Parathyroid adenoma (tissue), 2 donors: Measurements from ENCODE around the gene DDX17.
A peak's percentile ranks its signal among the peaks of the same experiment; 100 is the strongest.

ENCODE experiments used
- H2AFZ ChIP-seq: fragments of 300-600 bp; sonication (generic); one replicate; pipeline ENCODE4 v1.7.0; 2017; ENCODE audit warnings: antibody characterized with exemption, mild to moderate bottlenecking
- H3K27ac ChIP-seq: fragments of 300-600 bp; sonication (generic); one replicate; pipeline ENCODE4 v1.7.0; 2017
- H3K27me3 ChIP-seq: fragments of 300-600 bp; sonication (generic); one replicate; pipeline ENCODE4 v1.7.0; 2017; ENCODE audit warnings: low read length; ENCODE audit not compliant: control insufficient read depth, insufficient read depth
- H3K36me3 ChIP-seq: fragments of 300-600 bp; sonication (generic); one replicate; pipeline ENCODE4 v1.7.0; 2017; ENCODE audit warnings: low read length; ENCODE audit not compliant: control insufficient read depth, insufficient read depth
- H3K4me1 ChIP-seq: fragments of 300-600 bp; sonication (generic); one replicate; pipeline ENCODE4 v1.7.0; 2017; ENCODE audit warnings: control low read depth
- H3K4me2 ChIP-seq: fragments of 300-600 bp; sonication (generic); one replicate; pipeline ENCODE4 v1.7.0; 2017; ENCODE audit warnings: low read length
- H3K4me3 ChIP-seq: fragments of 300-600 bp; sonication (generic); one replicate; pipeline ENCODE4 v1.7.0; 2017; ENCODE audit warnings: low read depth, low read length
- H3K79me2 ChIP-seq: fragments of 300-600 bp; sonication (generic); one replicate; pipeline ENCODE4 v1.7.0; 2017; ENCODE audit warnings: control low read depth
- H3K9ac ChIP-seq: fragments of 300-600 bp; sonication (generic); one replicate; pipeline ENCODE4 v1.7.0; 2017; ENCODE audit warnings: mild to moderate bottlenecking
- H3K9me3 ChIP-seq: fragments of 300-600 bp; sonication (generic); one replicate; pipeline ENCODE4 v1.7.0; 2017; ENCODE audit warnings: low read length; ENCODE audit not compliant: control insufficient read depth
- TF ChIP-seq, protein P1 (sequence below): fragments of 300-600 bp; sonication (generic); IDR thresholded peaks from one replicate; pipeline ENCODE4 v1.7.0; 2017; ENCODE audit warnings: antibody characterized with exemption, mild to moderate bottlenecking
- donor health status: primary hyperparathyroidism.

DDX17 gene

DNA sequence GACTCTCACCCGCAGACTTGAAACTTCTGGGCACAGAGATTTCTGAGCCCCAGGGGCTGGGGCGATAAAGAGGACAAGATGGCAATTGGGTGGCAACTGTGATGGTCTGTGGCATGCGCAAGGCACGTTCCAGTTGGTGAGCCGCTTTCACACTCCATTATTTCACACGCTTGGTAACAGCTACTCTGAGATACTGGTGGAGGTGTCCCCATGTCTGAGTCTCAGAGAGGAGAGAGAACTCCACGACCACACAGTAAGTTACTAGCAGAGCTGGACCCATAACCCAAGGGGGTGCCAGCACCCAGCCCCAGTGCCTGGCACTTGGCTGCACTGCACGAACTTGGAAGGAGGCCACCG lies 45.1 kb downstream of the DDX17 start:
- Histone ChIP-seq H3K4me2 (peak overlapping the region; percentile 54), H3K4me1 (peaks cover 2% of the 10 kb centered on the region), H3K36me3 (no peaks in the 10 kb centered on the region), H3K27ac (no peak overlapping the region), H3K79me2 (no peaks in the 10 kb centered on the region), H3K9me3 (no peaks in the 10 kb centered on the region), H3K27me3 (no peaks in the 10 kb centered on the region), H3K4me3 (no peak overlapping the region), H2AFZ (peak overlapping the region; percentile 46), H3K9ac (no peak overlapping the region)
- TF ChIP-seq, protein P1, sequence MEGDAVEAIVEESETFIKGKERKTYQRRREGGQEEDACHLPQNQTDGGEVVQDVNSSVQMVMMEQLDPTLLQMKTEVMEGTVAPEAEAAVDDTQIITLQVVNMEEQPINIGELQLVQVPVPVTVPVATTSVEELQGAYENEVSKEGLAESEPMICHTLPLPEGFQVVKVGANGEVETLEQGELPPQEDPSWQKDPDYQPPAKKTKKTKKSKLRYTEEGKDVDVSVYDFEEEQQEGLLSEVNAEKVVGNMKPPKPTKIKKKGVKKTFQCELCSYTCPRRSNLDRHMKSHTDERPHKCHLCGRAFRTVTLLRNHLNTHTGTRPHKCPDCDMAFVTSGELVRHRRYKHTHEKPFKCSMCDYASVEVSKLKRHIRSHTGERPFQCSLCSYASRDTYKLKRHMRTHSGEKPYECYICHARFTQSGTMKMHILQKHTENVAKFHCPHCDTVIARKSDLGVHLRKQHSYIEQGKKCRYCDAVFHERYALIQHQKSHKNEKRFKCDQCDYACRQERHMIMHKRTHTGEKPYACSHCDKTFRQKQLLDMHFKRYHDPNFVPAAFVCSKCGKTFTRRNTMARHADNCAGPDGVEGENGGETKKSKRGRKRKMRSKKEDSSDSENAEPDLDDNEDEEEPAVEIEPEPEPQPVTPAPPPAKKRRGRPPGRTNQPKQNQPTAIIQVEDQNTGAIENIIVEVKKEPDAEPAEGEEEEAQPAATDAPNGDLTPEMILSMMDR = no peak

DNA sequence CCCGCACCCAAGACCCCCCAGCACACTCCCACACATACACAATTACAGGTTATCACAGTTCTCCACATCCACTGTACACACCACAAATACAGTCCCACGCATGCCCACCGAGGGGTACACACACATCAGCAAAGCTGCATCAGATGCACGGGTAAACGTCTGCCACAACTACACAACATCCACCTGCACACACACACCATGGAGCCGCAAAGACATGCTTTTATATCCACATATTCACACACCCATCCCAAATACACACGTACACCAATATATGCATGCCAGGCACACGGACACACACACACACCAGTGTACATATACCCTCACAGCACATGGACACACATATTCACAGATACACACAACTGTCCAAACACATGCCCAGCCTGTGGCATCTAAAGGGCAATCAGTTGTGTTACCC lies 45.7 kb downstream of the DDX17 start:
- Histone ChIP-seq H3K4me2 (no peak overlapping the region), H3K4me1 (peaks cover 2% of the 10 kb centered on the region), H3K36me3 (no peaks in the 10 kb centered on the region), H3K27ac (no peak overlapping the region), H2AFZ (no peak overlapping the region), H3K27me3 (no peaks in the 10 kb centered on the region), H3K4me3 (no peak overlapping the region), H3K79me2 (no peaks in the 10 kb centered on the region), H3K9me3 (no peaks in the 10 kb centered on the region), H3K9ac (no peak overlapping the region)
- TF ChIP-seq, protein P1 = no peak

DNA sequence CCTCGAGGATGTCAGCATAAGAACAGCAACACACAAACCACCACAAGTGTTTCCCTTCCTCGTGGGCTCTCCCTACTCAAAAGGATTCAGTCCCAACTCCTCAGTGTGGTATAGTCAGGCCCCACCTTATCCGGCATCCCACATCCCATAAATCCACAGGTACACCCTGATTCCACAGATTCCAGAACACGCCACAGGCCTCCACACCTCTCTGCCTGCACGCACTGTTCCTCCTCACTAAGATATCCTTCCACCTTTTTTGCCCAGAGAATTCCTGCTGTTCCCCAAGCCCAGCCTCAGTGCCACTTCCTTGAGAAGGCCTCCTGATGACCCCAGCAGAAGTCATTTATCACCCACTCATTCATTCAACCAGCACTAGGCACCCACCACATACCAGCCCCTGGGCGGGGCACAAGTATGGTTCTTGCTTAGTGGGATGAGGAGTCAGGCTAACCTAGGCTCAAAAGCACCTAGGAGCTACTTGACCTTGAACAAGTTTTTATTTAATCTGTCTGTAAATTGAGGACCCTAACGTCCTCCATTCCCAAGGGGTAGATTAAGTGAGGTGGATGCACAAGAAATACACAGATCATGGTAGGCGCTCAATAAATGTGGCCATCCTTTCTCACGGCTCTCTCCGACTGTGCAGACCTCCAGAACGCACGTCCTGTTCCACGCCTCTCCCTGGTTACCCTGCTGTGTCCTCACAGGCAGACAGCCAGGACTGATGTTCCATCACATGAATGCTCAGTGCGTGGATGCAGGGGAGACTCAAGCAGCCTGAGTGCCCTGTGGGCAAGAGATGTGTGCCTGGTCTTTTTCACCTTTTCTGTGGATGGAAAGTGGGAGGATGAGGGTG lies 49.0 kb downstream of the DDX17 start:
- Histone ChIP-seq H3K9me3 (no peaks in the 10 kb centered on the region), H3K4me2 (no peak overlapping the region), H3K27me3 (no peaks in the 10 kb centered on the region), H3K9ac (no peak overlapping the region), H3K79me2 (no peaks in the 10 kb centered on the region), H3K4me1 (no peaks in the 10 kb centered on the region), H3K36me3 (no peaks in the 10 kb centered on the region), H3K4me3 (no peak overlapping the region), H3K27ac (no peak overlapping the region), H2AFZ (no peak overlapping the region)
- TF ChIP-seq, protein P1 = no peak

- no peaks in the 10 kb centered on the region for H3K36me3 ChIP-seq
- no peaks in the 10 kb centered on the region for H3K9me3 ChIP-seq
- H3K27me3 ChIP-seq = no peaks in the 10 kb centered on the region
- TF ChIP-seq, protein P1 = no peak
- H3K27ac ChIP-seq = no peak overlapping the region
- H3K79me2 ChIP-seq = no peaks in the 10 kb centered on the region
- no peak overlapping the region for H2AFZ ChIP-seq
- no peak overlapping the region for H3K9ac ChIP-seq
- H3K4me3 ChIP-seq = no peak overlapping the region
- H3K4me1 ChIP-seq = no peaks in the 10 kb centered on the region
- H3K4me2 ChIP-seq = peak overlapping the region; percentile 26
These were observed 49.8 kb downstream of the DDX17 start for GRCh38 chr22:38456272-38456835.
